Measurements from ENCODE around the gene LCTL.

The LCTL gene

GRCh38 chr15:66564136-66565041 is 1.4 kb downstream of the LCTL start:
- no peaks in the 10 kb centered on the region for H3K9me3 ChIP-seq (ENCODE audit: control insufficient read depth, low read length)
- peaks cover 29% of the 10 kb centered on the region for H3K4me1 ChIP-seq (ENCODE audit: control insufficient read depth, insufficient read depth, low read depth, low read length)
- H3K4ac ChIP-seq (ENCODE audit: low read depth in 1 of 2, low read length in 2 of 2): no peak overlapping the region
- DNase-seq: no peak
- no peak overlapping the region for H4K91ac ChIP-seq (ENCODE audit: low read length)
- 93% methylated on average over 16 of the region's 18 CpGs for whole genome bisulfite sequencing
- H2BK12ac ChIP-seq (ENCODE audit: low read length in 2 of 2): peak overlapping the region; percentile 11 to 45
- no peak overlapping the region for H3K9ac ChIP-seq (ENCODE audit: low read length)
- no peak overlapping the region for H3K4me3 ChIP-seq (ENCODE audit: insufficient read depth in 1 of 2, low read depth in 1 of 2, low read length in 2 of 2)
- no peak overlapping the region for H2BK15ac ChIP-seq (ENCODE audit: low read depth, poor library complexity, severe bottlenecking)
- H3K14ac ChIP-seq (ENCODE audit: low read length in 2 of 2): peak overlapping the region in 1 of 2 experiments; percentile 53
- H3K27me3 ChIP-seq (ENCODE audit: control insufficient read depth in 1 of 2, insufficient read depth in 1 of 2, low read length in 2 of 2): no peaks in the 10 kb centered on the region
- no peak overlapping the region for H3K23ac ChIP-seq (ENCODE audit: low read length in 2 of 2)
- H3K36me3 ChIP-seq (ENCODE audit: control insufficient read depth in 1 of 2, insufficient read depth in 2 of 2, low read depth in 1 of 2, low read length in 2 of 2): peaks cover 0 to 15% of the 10 kb centered on the region in 2 experiments
- no peak overlapping the region for H3K4me2 ChIP-seq (ENCODE audit: low read length, poor library complexity, severe bottlenecking)
- no peak overlapping the region for H2BK120ac ChIP-seq (ENCODE audit: low read depth, low read length)
- no peak overlapping the region for H4K8ac ChIP-seq (ENCODE audit: low read length)
- H3K27ac ChIP-seq (ENCODE audit: low read length, poor library complexity, severe bottlenecking): no peak overlapping the region
- no peak overlapping the region for H3K18ac ChIP-seq (ENCODE audit: low read depth in 1 of 2, low read length in 2 of 2)
- no peak overlapping the region for H2AFZ ChIP-seq (ENCODE audit: low read depth, low read length)
- peaks cover 12% of the 10 kb centered on the region for H3K79me1 ChIP-seq (replicated peaks; ENCODE audit: low read length, poor library complexity, severe bottlenecking)
- H2BK5ac ChIP-seq (ENCODE audit: low read depth, low read length, poor library complexity, severe bottlenecking): no peak overlapping the region
- H2AK5ac ChIP-seq (ENCODE audit: low read length, severe bottlenecking): no peak overlapping the region

- DNase-seq: no peak
- H3K79me1 ChIP-seq (replicated peaks; ENCODE audit: low read length, poor library complexity, severe bottlenecking): peaks cover 12% of the 10 kb centered on the region
- peak overlapping the region; percentile 35 for H4K91ac ChIP-seq (ENCODE audit: low read length)
- no peak overlapping the region for H3K4me3 ChIP-seq (ENCODE audit: insufficient read depth in 1 of 2, low read depth in 1 of 2, low read length in 2 of 2)
- H3K23ac ChIP-seq (ENCODE audit: low read length in 2 of 2): no peak overlapping the region
- H3K4ac ChIP-seq (ENCODE audit: low read depth in 1 of 2, low read length in 2 of 2): no peak overlapping the region
- H3K36me3 ChIP-seq (ENCODE audit: control insufficient read depth in 1 of 2, insufficient read depth in 2 of 2, low read depth in 1 of 2, low read length in 2 of 2): peaks cover 0 to 15% of the 10 kb centered on the region in 2 experiments
- 95% methylated on average over 13 of the region's 13 CpGs for WGBS
- H2BK5ac ChIP-seq (ENCODE audit: low read depth, low read length, poor library complexity, severe bottlenecking): no peak overlapping the region
- H3K14ac ChIP-seq (ENCODE audit: low read length in 2 of 2): no peak overlapping the region
- H3K9me3 ChIP-seq (ENCODE audit: control insufficient read depth, low read length): no peaks in the 10 kb centered on the region
- H3K18ac ChIP-seq (ENCODE audit: low read depth in 1 of 2, low read length in 2 of 2): no peak overlapping the region
- H3K9ac ChIP-seq (ENCODE audit: low read length): no peak overlapping the region
- no peak overlapping the region for H4K8ac ChIP-seq (ENCODE audit: low read length)
- H2AFZ ChIP-seq (ENCODE audit: low read depth, low read length): no peak overlapping the region
- no peaks in the 10 kb centered on the region for H3K27me3 ChIP-seq (ENCODE audit: control insufficient read depth in 1 of 2, insufficient read depth in 1 of 2, low read length in 2 of 2)
- peaks cover 29% of the 10 kb centered on the region for H3K4me1 ChIP-seq (ENCODE audit: control insufficient read depth, insufficient read depth, low read depth, low read length)
- H3K27ac ChIP-seq (ENCODE audit: low read length, poor library complexity, severe bottlenecking): no peak overlapping the region
- no peak overlapping the region for H2AK5ac ChIP-seq (ENCODE audit: low read length, severe bottlenecking)
- H2BK120ac ChIP-seq (ENCODE audit: low read depth, low read length): no peak overlapping the region
- H2BK12ac ChIP-seq (ENCODE audit: low read length in 2 of 2): no peak overlapping the region
- no peak overlapping the region for H2BK15ac ChIP-seq (ENCODE audit: low read depth, poor library complexity, severe bottlenecking)
- H3K4me2 ChIP-seq (ENCODE audit: low read length, poor library complexity, severe bottlenecking): no peak overlapping the region
Measured at GRCh38 chr15:66563566-66564110, 2.2 kb downstream of the LCTL start.

- H3K9ac ChIP-seq (ENCODE audit: low read length): no peak overlapping the region
- H3K4ac ChIP-seq (ENCODE audit: low read depth in 1 of 2, low read length in 2 of 2): no peak overlapping the region
- no peak overlapping the region for H2BK120ac ChIP-seq (ENCODE audit: low read depth, low read length)
- H3K36me3 ChIP-seq (ENCODE audit: control insufficient read depth in 1 of 2, insufficient read depth in 2 of 2, low read depth in 1 of 2, low read length in 2 of 2): peaks cover 0 to 15% of the 10 kb centered on the region in 2 experiments
- no peak overlapping the region for H2AK5ac ChIP-seq (ENCODE audit: low read length, severe bottlenecking)
- no peak overlapping the region for H3K18ac ChIP-seq (ENCODE audit: low read depth in 1 of 2, low read length in 2 of 2)
- no peak overlapping the region for H2BK5ac ChIP-seq (ENCODE audit: low read depth, low read length, poor library complexity, severe bottlenecking)
- no peak overlapping the region for H2AFZ ChIP-seq (ENCODE audit: low read depth, low read length)
- no peak overlapping the region for H3K23ac ChIP-seq (ENCODE audit: low read length in 2 of 2)
- H2BK15ac ChIP-seq (ENCODE audit: low read depth, poor library complexity, severe bottlenecking): no peak overlapping the region
- H4K8ac ChIP-seq (ENCODE audit: low read length): no peak overlapping the region
- H3K9me3 ChIP-seq (ENCODE audit: control insufficient read depth, low read length): no peaks in the 10 kb centered on the region
- H3K27ac ChIP-seq (ENCODE audit: low read length, poor library complexity, severe bottlenecking): no peak overlapping the region
- no peak overlapping the region for H3K4me3 ChIP-seq (ENCODE audit: insufficient read depth in 1 of 2, low read depth in 1 of 2, low read length in 2 of 2)
- H3K14ac ChIP-seq (ENCODE audit: low read length in 2 of 2): no peak overlapping the region
- no peak overlapping the region for H2BK12ac ChIP-seq (ENCODE audit: low read length in 2 of 2)
- 93% methylated on average over 3 of the region's 4 CpGs for WGBS
- H4K91ac ChIP-seq (ENCODE audit: low read length): no peak overlapping the region
- H3K4me1 ChIP-seq (ENCODE audit: control insufficient read depth, insufficient read depth, low read depth, low read length): peaks cover 29% of the 10 kb centered on the region
- DNase-seq: peak; percentile 11
- peaks cover 12% of the 10 kb centered on the region for H3K79me1 ChIP-seq (replicated peaks; ENCODE audit: low read length, poor library complexity, severe bottlenecking)
- H3K27me3 ChIP-seq (ENCODE audit: control insufficient read depth in 1 of 2, insufficient read depth in 1 of 2, low read length in 2 of 2): no peaks in the 10 kb centered on the region
- no peak overlapping the region for H3K4me2 ChIP-seq (ENCODE audit: low read length, poor library complexity, severe bottlenecking)
Measured at GRCh38 chr15:66563126-66563525, 2.7 kb downstream of the LCTL start.

GRCh38 chr15:66560856-66561525 is 4.8 kb downstream of the LCTL start:
- H3K27ac ChIP-seq (ENCODE audit: low read length, poor library complexity, severe bottlenecking): no peak overlapping the region
- peaks cover 20% of the 10 kb centered on the region for H3K4me1 ChIP-seq (ENCODE audit: control insufficient read depth, insufficient read depth, low read depth, low read length)
- peaks cover 0 to 19% of the 10 kb centered on the region in 2 experiments for H3K36me3 ChIP-seq (ENCODE audit: control insufficient read depth in 1 of 2, insufficient read depth in 2 of 2, low read depth in 1 of 2, low read length in 2 of 2)
- H3K9ac ChIP-seq (ENCODE audit: low read length): no peak overlapping the region
- H2AFZ ChIP-seq (ENCODE audit: low read depth, low read length): no peak overlapping the region
- no peak overlapping the region for H2BK15ac ChIP-seq (ENCODE audit: low read depth, poor library complexity, severe bottlenecking)
- no peak overlapping the region for H2BK120ac ChIP-seq (ENCODE audit: low read depth, low read length)
- no peaks in the 10 kb centered on the region for H3K27me3 ChIP-seq (ENCODE audit: control insufficient read depth in 1 of 2, insufficient read depth in 1 of 2, low read length in 2 of 2)
- H2BK5ac ChIP-seq (ENCODE audit: low read depth, low read length, poor library complexity, severe bottlenecking): no peak overlapping the region
- no peak overlapping the region for H3K4ac ChIP-seq (ENCODE audit: low read depth in 1 of 2, low read length in 2 of 2)
- no peak for DNase-seq
- WGBS: 97% methylated on average over 18 of the region's 18 CpGs
- H3K14ac ChIP-seq (ENCODE audit: low read length in 2 of 2): no peak overlapping the region
- H3K79me1 ChIP-seq (replicated peaks; ENCODE audit: low read length, poor library complexity, severe bottlenecking): peaks cover 12% of the 10 kb centered on the region
- no peak overlapping the region for H3K4me3 ChIP-seq (ENCODE audit: insufficient read depth in 1 of 2, low read depth in 1 of 2, low read length in 2 of 2)
- no peak overlapping the region for H3K18ac ChIP-seq (ENCODE audit: low read depth in 1 of 2, low read length in 2 of 2)
- H4K91ac ChIP-seq (ENCODE audit: low read length): no peak overlapping the region
- no peak overlapping the region for H4K8ac ChIP-seq (ENCODE audit: low read length)
- H3K9me3 ChIP-seq (ENCODE audit: control insufficient read depth, low read length): no peaks in the 10 kb centered on the region
- H3K23ac ChIP-seq (ENCODE audit: low read length in 2 of 2): no peak overlapping the region
- no peak overlapping the region for H2AK5ac ChIP-seq (ENCODE audit: low read length, severe bottlenecking)
- no peak overlapping the region for H3K4me2 ChIP-seq (ENCODE audit: low read length, poor library complexity, severe bottlenecking)
- H2BK12ac ChIP-seq (ENCODE audit: low read length in 2 of 2): no peak overlapping the region

Measured in mesenchymal stem cell (in vitro differentiated cells and primary cell).